BLaER1 (cell line): ENCODE results near the gene PPM1G.
"Not testable (repeated sequence)": the region's sequence is repeated elsewhere in the genome, so short reads cannot be mapped to it uniquely, and the experiment has no call there.

ENCODE experiments used
- H3K27ac ChIP-seq: shearing (Covaris generic); formaldehyde crosslinking; 2 replicates; pipeline ENCODE4 v1.8.1; 2022
- H3K27me3 ChIP-seq: shearing (Covaris generic); formaldehyde crosslinking; 2 replicates; pipeline ENCODE4 v1.8.1; 2022
- H3K36me3 ChIP-seq: shearing (Covaris generic); formaldehyde crosslinking; 2 replicates; pipeline ENCODE4 v1.8.1; 2022
- H3K4me1 ChIP-seq: shearing (Covaris generic); formaldehyde crosslinking; 2 replicates; pipeline ENCODE4 v1.8.1; 2022
- H3K4me2 ChIP-seq: shearing (Covaris generic); formaldehyde crosslinking; 2 replicates; pipeline ENCODE4 v1.8.1; 2022
- H3K4me3 ChIP-seq: shearing (Covaris generic); formaldehyde crosslinking; 2 replicates; pipeline ENCODE4 v1.8.1; 2022
- H3K9ac ChIP-seq: shearing (Covaris generic); formaldehyde crosslinking; 2 replicates; pipeline ENCODE4 v1.8.1; 2022
- H3K9me3 ChIP-seq: shearing (Covaris generic); formaldehyde crosslinking; 2 replicates; pipeline ENCODE4 v1.8.1; 2022
- H4K20me1 ChIP-seq: shearing (Covaris generic); formaldehyde crosslinking; 2 replicates; pipeline ENCODE4 v1.8.1; 2022
- Cebpa-rat ChIP-seq: shearing (Covaris generic); IDR thresholded peaks from 2 replicates; pipeline ENCODE4 v1.8.1; 2022

The PPM1G gene

DNA sequence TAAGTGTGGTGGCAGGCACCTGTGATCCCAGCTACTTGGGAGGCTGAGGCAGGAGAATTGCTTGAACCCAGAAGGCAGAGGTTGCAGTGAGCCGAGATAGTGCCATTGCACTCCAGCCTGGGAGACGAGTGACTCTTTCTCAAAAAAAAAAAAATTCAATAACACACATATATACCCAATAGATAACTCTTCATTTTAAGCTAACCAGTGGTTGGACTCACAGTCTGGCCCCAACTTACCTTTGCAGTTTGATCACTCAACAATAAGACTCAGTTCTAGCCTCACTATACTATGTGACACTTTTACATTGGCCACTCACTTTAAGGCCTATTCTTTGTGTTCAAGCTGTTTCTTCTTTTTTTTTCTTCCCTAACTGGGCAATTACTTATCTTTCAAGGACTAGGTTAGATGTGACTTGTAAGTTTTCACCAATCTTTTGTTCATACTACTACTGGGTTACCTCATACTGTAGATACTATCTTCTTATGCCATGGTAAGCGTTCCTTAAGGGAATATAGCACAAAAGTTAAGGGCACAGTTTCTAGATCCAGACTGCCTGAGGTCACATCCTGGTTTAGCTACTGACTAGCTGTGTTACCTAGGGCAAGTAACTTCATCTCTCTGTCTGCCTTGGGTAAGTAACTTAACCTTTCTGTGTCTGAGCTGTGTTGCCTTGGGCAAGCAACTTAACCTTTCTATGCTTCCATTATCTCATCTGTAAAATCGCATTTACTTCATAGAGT is 46.5 kb downstream of the PPM1G start:
- Histone ChIP-seq H4K20me1 (peaks cover 12% of the 10 kb centered on the region), H3K4me2 (no peak overlapping the region), H3K9me3 (no peaks in the 10 kb centered on the region), H3K27ac (no peak overlapping the region), H3K4me1 (peaks cover 8% of the 10 kb centered on the region), H3K36me3 (peaks cover 60% of the 10 kb centered on the region), H3K4me3 (no peak overlapping the region), H3K9ac (no peak overlapping the region), H3K27me3 (no peaks in the 10 kb centered on the region)
- TF ChIP-seq Cebpa-rat, result no peak

DNA sequence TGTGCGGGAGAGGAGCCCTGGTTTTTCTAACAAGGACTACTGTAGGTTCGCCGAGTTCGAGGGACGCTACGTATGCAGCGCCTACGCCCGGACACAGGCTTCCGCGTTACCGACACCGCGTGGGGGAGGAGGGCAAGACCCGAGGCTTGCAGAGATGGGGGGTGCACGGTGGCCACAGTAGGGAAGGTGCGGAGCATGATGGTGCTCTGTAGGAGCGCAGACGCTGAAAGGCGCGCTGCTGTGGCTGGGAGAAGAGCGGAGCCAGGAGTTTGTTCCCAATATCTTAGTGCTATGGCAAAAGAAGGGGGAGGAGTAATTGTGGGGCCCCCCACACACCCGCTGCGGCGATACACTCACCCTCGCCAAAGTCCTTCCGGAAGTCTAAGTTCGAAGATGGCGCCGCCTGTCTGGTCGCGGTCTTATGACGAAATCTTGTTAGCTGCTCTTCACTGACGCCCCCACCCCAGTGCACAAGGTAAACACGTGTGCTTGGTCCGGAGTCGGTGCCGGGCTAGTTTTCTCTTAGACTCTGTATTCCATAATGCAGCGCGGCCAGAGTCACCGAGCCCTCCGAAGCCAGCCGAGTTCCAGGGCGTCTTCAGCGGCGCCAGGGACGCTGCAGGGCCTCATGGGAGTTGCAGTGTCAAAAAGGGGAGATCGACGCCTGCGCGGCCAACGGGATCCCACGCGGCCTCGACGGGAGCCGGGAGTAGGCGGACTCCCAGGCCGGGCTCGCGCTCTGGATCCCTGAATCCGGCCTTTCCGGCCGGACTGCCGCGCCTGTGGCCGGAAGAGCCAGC is 52.8 kb downstream of the PPM1G start, which contains the start of gene GTF3C2:
GTF3C2 (minus strand) TSS at position 383 of the 800 bp plus-strand sequence. CDS start 13,210 bp downstream, outside the sequence.
- H3K27ac ChIP-seq, result peak within 1 kb of the TSS; percentile 96
- H3K4me3 ChIP-seq, result peak within 1 kb of the TSS; percentile 82
- H3K9me3 ChIP-seq, result no peaks in the 10 kb centered on the region
- no peaks in the 10 kb centered on the region for H3K27me3 ChIP-seq
- H3K36me3 ChIP-seq, result peaks cover 18% of the 10 kb centered on the region; the same call in 1 of the 2 replicates
- H3K4me2 ChIP-seq, result peak within 1 kb of the TSS; percentile 90
- H4K20me1 ChIP-seq, result peaks cover 29% of the 10 kb centered on the region
- H3K9ac ChIP-seq, result peak within 1 kb of the TSS; percentile 94
- H3K4me1 ChIP-seq, result peaks cover 38% of the 10 kb centered on the region
- TF ChIP-seq Cebpa-rat, result 0 out of 2 replicates have a peak, but pooled peaks have one; percentile 17

DNA sequence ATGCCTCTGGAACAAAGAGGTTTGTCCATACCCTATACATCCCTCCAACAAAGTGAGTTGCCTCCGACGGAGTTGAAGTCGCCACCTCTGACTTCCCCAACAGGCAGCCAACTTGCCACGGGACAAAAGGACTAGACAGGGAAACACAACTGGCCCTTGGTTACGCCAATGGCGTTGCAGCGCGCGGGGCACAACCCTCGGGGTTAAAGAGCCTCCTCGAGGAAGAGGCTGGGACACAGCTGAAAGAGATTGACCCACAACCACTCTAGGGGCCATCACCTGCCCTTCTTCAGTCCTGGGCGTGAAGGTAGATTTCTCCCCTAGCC is 53.4 kb downstream of the PPM1G start:
- Histone ChIP-seq H3K27ac (peak overlapping the region; percentile 96), H3K9ac (peak overlapping the region; percentile 94), H3K36me3 (peaks cover 20% of the 10 kb centered on the region; the same call in 1 of the 2 replicates), H3K27me3 (no peaks in the 10 kb centered on the region), H4K20me1 (peaks cover 35% of the 10 kb centered on the region), H3K4me1 (peaks cover 38% of the 10 kb centered on the region), H3K9me3 (no peaks in the 10 kb centered on the region), H3K4me3 (peak overlapping the region; percentile 82), H3K4me2 (peak overlapping the region; percentile 90)
- TF ChIP-seq Cebpa-rat, result no peak

DNA sequence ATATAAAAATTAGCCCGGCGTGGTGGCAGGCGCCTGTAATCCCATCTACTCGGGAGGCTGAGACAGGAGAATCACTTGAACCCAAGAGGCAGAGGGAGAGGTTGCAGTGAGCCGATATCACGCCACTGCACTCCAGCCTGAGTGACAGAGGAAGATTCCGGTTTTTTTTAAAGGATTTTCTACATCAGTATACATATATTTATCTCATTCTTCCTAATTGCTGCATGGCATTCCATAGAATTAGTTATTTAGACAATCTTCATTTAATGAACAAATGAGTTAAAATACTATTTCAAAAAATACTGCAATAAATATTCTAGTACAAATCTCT is 54.8 kb downstream of the PPM1G start:
- H3K4me3 ChIP-seq, result no peak overlapping the region
- no peak overlapping the region for H3K27ac ChIP-seq
- H3K4me1 ChIP-seq, result peaks cover 38% of the 10 kb centered on the region

DNA sequence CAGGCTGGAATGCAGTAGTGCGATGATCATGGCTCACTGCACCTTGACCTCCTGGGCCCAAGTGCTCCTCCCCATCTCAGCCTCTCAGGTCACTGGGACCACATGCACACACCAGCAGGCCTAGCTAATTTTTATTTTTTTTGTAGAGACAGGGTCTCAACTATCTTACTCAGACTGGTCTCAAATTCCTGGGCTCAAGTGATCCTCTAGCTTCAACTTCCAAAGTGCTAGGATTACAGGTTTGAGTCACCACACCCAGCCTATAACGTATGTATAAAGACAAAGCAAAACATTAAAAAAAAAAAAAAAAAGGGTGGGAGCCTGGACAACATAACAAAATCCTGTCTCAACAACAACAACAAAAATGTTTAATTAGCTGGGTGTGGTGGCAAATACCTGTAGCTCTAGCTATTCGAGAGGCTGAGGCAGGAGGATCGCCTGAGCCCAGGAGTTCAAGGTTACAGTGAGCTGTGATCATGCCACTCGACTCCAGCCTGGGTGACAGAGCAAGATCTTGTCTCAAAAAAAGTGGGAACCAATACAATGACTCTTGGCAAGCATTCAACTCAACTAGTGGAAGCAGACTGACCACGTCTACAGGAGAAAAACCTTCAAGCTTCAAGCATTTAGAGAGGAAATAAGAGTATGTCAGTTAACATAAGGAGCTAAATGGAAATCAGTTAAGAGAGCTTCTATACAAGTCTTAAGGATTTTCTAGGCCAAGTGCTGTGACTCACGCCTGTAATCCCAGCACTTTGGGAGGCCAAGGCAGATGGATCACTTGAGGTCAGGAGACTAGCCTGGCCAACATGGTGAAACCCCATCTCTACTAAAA is 55.4 kb downstream of the PPM1G start:
- H4K20me1 ChIP-seq, result peaks cover 54% of the 10 kb centered on the region
- no peak for TF ChIP-seq Cebpa-rat
- no peak overlapping the region for H3K4me3 ChIP-seq
- H3K9ac ChIP-seq, result no peak overlapping the region
- H3K9me3 ChIP-seq, result no peaks in the 10 kb centered on the region
- H3K27me3 ChIP-seq, result no peaks in the 10 kb centered on the region
- H3K4me1 ChIP-seq, result peaks cover 38% of the 10 kb centered on the region
- H3K27ac ChIP-seq, result no peak overlapping the region
- H3K36me3 ChIP-seq, result peaks cover 32% of the 10 kb centered on the region
- peak overlapping the region; percentile 90 for H3K4me2 ChIP-seq

More for the DNA sequence above, 54.8 kb downstream of the PPM1G start:
- Histone ChIP-seq H3K27me3 (no peaks in the 10 kb centered on the region), H3K9me3 (no peaks in the 10 kb centered on the region), H4K20me1 (peaks cover 49% of the 10 kb centered on the region), H3K9ac (no peak overlapping the region), H3K36me3 (peaks cover 30% of the 10 kb centered on the region), H3K4me2 (peak overlapping the region; percentile 90; the same call in 1 of the 2 replicates)
- TF ChIP-seq Cebpa-rat, result no peak

DNA sequence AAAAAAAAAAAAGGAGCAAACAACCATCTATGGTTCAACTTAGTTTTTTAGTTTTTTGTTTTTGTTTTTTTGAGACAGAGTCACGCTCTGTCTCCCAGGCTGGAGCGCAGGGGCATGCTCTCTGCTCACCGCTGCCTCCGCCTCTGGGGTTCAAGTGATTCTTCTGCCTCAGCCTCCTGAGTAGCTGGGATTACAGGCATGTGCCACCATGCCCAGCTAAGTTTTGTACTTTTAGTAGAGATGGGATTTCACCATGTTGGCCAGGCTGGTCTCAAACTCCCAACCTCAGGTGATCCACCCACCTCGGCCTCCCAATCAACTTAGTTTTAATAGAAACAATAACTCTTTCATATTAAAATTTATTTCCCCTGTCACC is 56.0 kb downstream of the PPM1G start:
- Histone ChIP-seq H3K36me3 (peaks cover 34% of the 10 kb centered on the region), H3K4me1 (peaks cover 36% of the 10 kb centered on the region), H4K20me1 (peaks cover 58% of the 10 kb centered on the region), H3K4me2 (peak overlapping the region; percentile 90)
- H3K27me3 ChIP-seq, H3K4me3 ChIP-seq, H3K9me3 ChIP-seq, H3K9ac ChIP-seq, H3K27ac ChIP-seq: not testable (repeated sequence)

DNA sequence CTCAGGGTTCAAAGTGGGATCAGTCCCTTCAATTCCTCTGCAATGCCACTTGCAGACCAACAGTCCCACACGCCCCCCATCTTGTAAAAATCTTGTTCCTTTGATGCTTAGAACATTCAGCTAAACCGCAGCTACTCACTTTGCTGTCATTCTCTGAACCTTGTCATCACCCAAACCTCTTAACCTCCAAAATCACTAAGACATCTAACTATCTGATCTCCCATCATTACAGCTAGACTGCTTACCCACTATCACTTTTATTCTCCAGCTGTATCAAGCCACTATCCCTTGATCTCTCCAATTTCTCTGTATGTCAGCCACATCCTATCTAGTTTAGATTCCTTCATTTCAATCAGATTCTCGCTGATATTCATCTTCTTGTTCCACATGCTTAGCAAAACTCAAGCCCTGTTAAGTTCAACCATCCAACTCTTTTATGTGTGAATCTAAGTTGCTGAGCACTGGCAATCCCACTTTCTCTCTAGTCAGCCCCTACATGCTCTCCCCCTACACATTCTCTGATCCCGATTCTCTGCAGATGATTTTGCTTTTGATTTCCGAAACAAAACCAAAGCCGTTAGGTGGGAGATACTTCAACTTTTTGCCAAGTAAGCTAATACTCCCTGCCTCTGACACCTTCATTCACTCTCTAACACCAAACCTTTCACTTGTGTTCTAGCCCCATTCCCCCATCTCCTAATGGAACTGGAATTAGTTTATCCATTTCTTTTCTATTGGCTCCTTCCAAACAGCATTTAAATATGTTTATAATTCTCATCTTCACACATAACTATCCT is 57.4 kb downstream of the PPM1G start:
- no peak overlapping the region for H3K4me3 ChIP-seq
- no peak overlapping the region for H3K4me2 ChIP-seq
- H3K4me1 ChIP-seq, result peaks cover 27% of the 10 kb centered on the region
- peaks cover 72% of the 10 kb centered on the region for H4K20me1 ChIP-seq
- H3K27me3 ChIP-seq, result no peaks in the 10 kb centered on the region
- H3K27ac ChIP-seq, result no peak overlapping the region
- H3K9me3 ChIP-seq, result no peaks in the 10 kb centered on the region
- TF ChIP-seq Cebpa-rat, result no peak
- peak overlapping the region; percentile 4; the same call in 1 of the 2 replicates for H3K9ac ChIP-seq
- H3K36me3 ChIP-seq, result peaks cover 43% of the 10 kb centered on the region

DNA sequence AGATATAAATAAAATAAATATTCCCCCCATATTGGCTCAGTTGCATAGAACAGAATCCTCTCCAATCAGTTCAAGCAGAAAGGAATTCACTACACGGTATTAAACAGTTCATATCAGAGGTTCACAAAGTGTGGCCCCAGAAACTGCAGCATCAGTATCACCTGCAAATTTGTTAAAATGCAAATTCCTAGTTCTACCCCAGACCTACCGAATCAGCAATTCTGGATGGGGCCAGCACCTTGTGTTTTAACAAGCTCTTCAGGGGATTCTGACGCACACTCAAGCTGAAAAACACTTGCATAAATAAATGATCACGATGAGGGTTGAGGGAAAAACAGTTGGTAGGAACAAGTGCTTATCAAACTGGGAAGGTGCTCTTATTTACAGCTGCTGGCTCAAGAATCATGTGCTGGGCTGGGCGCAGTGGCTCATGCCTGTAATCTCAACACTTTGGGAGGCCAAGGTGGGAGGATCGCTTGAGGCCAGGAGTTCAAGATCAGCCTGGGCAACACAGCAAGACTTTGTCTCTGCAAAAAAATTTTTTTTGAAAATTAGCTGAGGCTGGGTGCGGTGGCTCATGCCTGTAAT is 59.2 kb downstream of the PPM1G start:
- Histone ChIP-seq H3K4me1 (peaks cover 22% of the 10 kb centered on the region), H3K4me3 (no peak overlapping the region), H3K27ac (no peak overlapping the region), H4K20me1 (peaks cover 90% of the 10 kb centered on the region), H3K9ac (no peak overlapping the region), H3K4me2 (no peak overlapping the region), H3K27me3 (no peaks in the 10 kb centered on the region), H3K36me3 (peaks cover 59% of the 10 kb centered on the region), H3K9me3 (no peaks in the 10 kb centered on the region)
- TF ChIP-seq Cebpa-rat, result no peak

DNA sequence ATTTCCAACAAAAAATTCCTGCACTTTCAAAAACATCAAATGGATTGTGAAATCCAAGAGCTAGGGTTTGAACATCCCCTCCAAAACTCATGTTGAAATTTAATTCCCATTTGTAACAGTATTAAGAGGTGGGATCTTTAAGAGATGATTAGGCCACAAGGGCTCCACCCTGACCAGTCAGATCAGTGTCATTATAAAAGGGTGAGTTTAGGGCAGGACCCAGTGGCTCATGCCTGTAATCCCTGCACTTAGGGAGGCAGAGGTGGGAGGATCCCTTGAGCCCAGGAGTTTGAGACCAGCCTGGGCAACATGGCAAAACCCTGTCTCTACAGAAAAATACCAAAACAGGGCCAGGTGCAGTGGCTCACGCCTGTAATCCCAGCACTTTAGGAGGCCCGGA is 61.8 kb downstream of the PPM1G start:
- Histone ChIP-seq H4K20me1 (peaks cover 97% of the 10 kb centered on the region), H3K36me3 (peaks cover 72% of the 10 kb centered on the region), H3K27ac (no peak overlapping the region), H3K4me1 (no peaks in the 10 kb centered on the region), H3K4me3 (no peak overlapping the region), H3K4me2 (no peak overlapping the region), H3K27me3 (no peaks in the 10 kb centered on the region), H3K9ac (no peak overlapping the region), H3K9me3 (no peaks in the 10 kb centered on the region)
- no peak for TF ChIP-seq Cebpa-rat
